GM12878 (cell line): ENCODE measurements around the gene GRAMD1B. TPM values are rescaled to one million over a fixed set of nuclear protein-coding genes. Genes with fewer than 3 reads are reported as not detected.

Experiments used
- BCLAF1 ChIP-seq: fragments of 450-650 bp; IDR thresholded peaks from 2 replicates; pipeline ENCODE4 v1.6.1; 2017; ENCODE audit warnings: antibody characterized with exemption, mild to moderate bottlenecking, moderate library complexity
- CBX3 ChIP-seq: fragments of 200-600 bp; sonication (generic); IDR thresholded peaks from 2 replicates; pipeline ENCODE4 v1.6.1; 2016; ENCODE audit warnings: low read depth, borderline replicate concordance
- GABPA ChIP-seq: IDR thresholded peaks from 2 replicates; pipeline ENCODE4 v1.6.1; 2014; ENCODE audit warnings: antibody characterized with exemption, low read depth, mild to moderate bottlenecking, inconsistent platforms
- HDAC2 ChIP-seq: fragments of 200-600 bp; sonication (generic); IDR thresholded peaks from 2 replicates; pipeline ENCODE4 v1.6.1; 2017
- KAT2A ChIP-seq: conservative IDR thresholded peaks from 2 replicates; pipeline ENCODE4 v1.6.1; 2011; ENCODE audit warnings: low read depth, low read length; ENCODE audit not compliant: control insufficient read depth
- MAX ChIP-seq: IDR thresholded peaks from 2 replicates; pipeline ENCODE4 v1.6.1; 2012; ENCODE audit warnings: low read depth, low read length, improper control_type of control experiment
- MTA3 ChIP-seq: IDR thresholded peaks from 2 replicates; pipeline ENCODE4 v1.6.1; 2012; ENCODE audit warnings: low read length, inconsistent platforms, borderline replicate concordance
- NFYA ChIP-seq: IDR thresholded peaks from 2 replicates; pipeline ENCODE4 v1.6.1; 2011; ENCODE audit warnings: low read depth, mild to moderate bottlenecking, low read length, improper control_type of control experiment, borderline replicate concordance
- TCF12 ChIP-seq: IDR thresholded peaks from 2 replicates; pipeline ENCODE4 v1.6.1; 2011; ENCODE audit warnings: low read depth, mild to moderate bottlenecking, low read length
- USF2 ChIP-seq: IDR thresholded peaks from 2 replicates; pipeline ENCODE4 v1.6.1; 2011; ENCODE audit warnings: low read depth, low read length, improper control_type of control experiment, borderline replicate concordance
- ZBTB40 ChIP-seq: fragments of 450-650 bp; IDR thresholded peaks from 2 replicates; pipeline ENCODE4 v1.6.1; 2016; ENCODE audit warnings: mild to moderate bottlenecking, moderate library complexity, borderline replicate concordance
- polyA plus RNA-seq, 11 experiments: library from polyadenylated mRNA; depleted of rRNA in 4 of 11; unstranded in 6 of 11; stranded (reverse) in 5 of 11; fragments of >200 nt; fragmentation: Nextera tagmentation in 4 of 11; fragmentation: Illumina TruSeq in 1 of 11; extraction: Ambion mirVana in 4 of 11; extraction: Trizol in 1 of 11; gene quantifications; 1 replicate in 1 of 11; 2 replicates in 10 of 11; pipeline versions ENCODE4 v1.2.1 to v1.2.3, GENCODE V29; 2011 to 2016; ENCODE audit warnings: inconsistent platforms in 2 of 11, missing spikeins in 2 of 11, low read depth in 1 of 11
- total RNA-seq, 4 experiments: library from RNA; depleted of rRNA in 3 of 4; stranded (reverse); fragments of >200 nt in 3 of 4; fragmentation: Illumina TruSeq in 1 of 4; extraction: Trizol in 1 of 4; gene quantifications; 2 replicates each; pipeline versions ENCODE4 v1.2.1 to v1.2.3, GENCODE V29; 2013 to 2021

GRAMD1B gene
- total and polyA plus RNA-seq, 10 of the 15 experiments (the other 5 are each of a cell fraction or from before 2014, with no cell fraction given): 1.9 to 49.1 (median 26.9) TPM

- TF ChIP-seq BCLAF1 (no peak), TCF12 (no peak), ZBTB40 (no peak), MTA3 (no peak), HDAC2 (no peak), USF2 (no peak), GABPA (no peak), CBX3 (no peak), NFYA (no peak), MAX (no peak), KAT2A (no peak)
These were observed 164.3 kb downstream of the GRAMD1B start (continued) for GRCh38 chr11:123594188-123594901.
